Dermis blood vessel endothelial cell (primary cell): Measurements from ENCODE around the gene HDAC11. TPM values are rescaled to one million over a fixed set of nuclear protein-coding genes. Genes with fewer than 3 reads are reported as not detected.
"Not testable (repeated sequence)": the region's sequence is repeated elsewhere in the genome, so short reads cannot be mapped to it uniquely, and the experiment has no call there.

Experiments
- DNase-seq: peaks from one replicate; pipeline ENCODE4 v3.0.0; 2010
- total RNA-seq: library from RNA; depleted of rRNA; stranded (reverse); fragments of >200 nt; gene quantifications from 2 replicates; pipeline ENCODE4 v1.2.3, GENCODE V29; 2014

Gene HDAC11
- total RNA-seq, result 8.8 and 10.5 TPM in 2 replicates

GRCh38 chr3:13479582-13480339 is at the start of gene HDAC11:
TSS of gene HDAC11 (plus strand) at chr3:13480306. CDS start at chr3:13480348, 42 bp downstream.
- DNase-seq, result peak; percentile 97

GRCh38 chr3:13430411-13430875 is 49.7 kb upstream of the HDAC11 start:
- not testable (repeated sequence) for DNase-seq

GRCh38 chr3:13432093-13432492 is 48.0 kb upstream of the HDAC11 start:
- no peak for DNase-seq

- no peak for DNase-seq
Observed at GRCh38 chr3:13433912-13434311, 46.2 kb upstream of the HDAC11 start.

- not testable (repeated sequence) for DNase-seq
Observed at GRCh38 chr3:13436213-13436612, 43.9 kb upstream of the HDAC11 start.

- DNase-seq, result no peak
Observed at GRCh38 chr3:13440204-13440817, 39.8 kb upstream of the HDAC11 start.

- not testable (repeated sequence) for DNase-seq
Observed at GRCh38 chr3:13442882-13443281, 37.2 kb upstream of the HDAC11 start.

GRCh38 chr3:13451301-13451673 is 28.8 kb upstream of the HDAC11 start:
- no peak for DNase-seq

- peak; percentile 71 for DNase-seq
Observed at GRCh38 chr3:13452490-13453335, 27.4 kb upstream of the HDAC11 start.

- no peak for DNase-seq
Observed at GRCh38 chr3:13455644-13456043, 24.5 kb upstream of the HDAC11 start.

- no peak for DNase-seq
Observed at GRCh38 chr3:13457593-13457992, 22.5 kb upstream of the HDAC11 start.

- no peak for DNase-seq
Observed at GRCh38 chr3:13459605-13460340, 20.3 kb upstream of the HDAC11 start.

GRCh38 chr3:13460341-13460736 is 19.8 kb upstream of the HDAC11 start:
- no peak for DNase-seq

- peak; percentile 77 for DNase-seq
Observed at GRCh38 chr3:13461169-13462124, 18.7 kb upstream of the HDAC11 start.

- no peak for DNase-seq
Observed at GRCh38 chr3:13462125-13462629, 17.9 kb upstream of the HDAC11 start.

- no peak for DNase-seq
Observed at GRCh38 chr3:13462822-13463221, 17.3 kb upstream of the HDAC11 start.

- no peak for DNase-seq
Observed at GRCh38 chr3:13463618-13464400, 16.3 kb upstream of the HDAC11 start.

- DNase-seq, result no peak
Observed at GRCh38 chr3:13465236-13465873, 14.8 kb upstream of the HDAC11 start.

GRCh38 chr3:13466781-13467180 is 13.3 kb upstream of the HDAC11 start:
- no peak for DNase-seq
